SU-DHL-6 (cell line): ENCODE measurements around the gene PRKD1.

Source experiments
- H2AFZ ChIP-seq: fragments of 200-600 bp; sonication (generic); 2 replicates; pipeline ENCODE4 v1.6.1; 2014; ENCODE audit warnings: low read depth, mild to moderate bottlenecking, moderate library complexity, mixed read lengths, antibody characterized with exemption, low read length; ENCODE audit not compliant: severe bottlenecking
- H3F3A ChIP-seq: fragments of 200-600 bp; shearing (Covaris generic); 2 replicates; pipeline ENCODE4 v1.6.0; 2016; ENCODE audit warnings: antibody characterized with exemption, mild to moderate bottlenecking; ENCODE audit not compliant: insufficient read depth
- H3K27ac ChIP-seq: fragments of 200-600 bp; sonication (generic); 2 replicates; pipeline ENCODE4 v1.5.1; 2016; ENCODE audit warnings: low read depth, mild to moderate bottlenecking, low read length, moderate library complexity, mixed read lengths
- H3K27me3 ChIP-seq: fragments of 200-600 bp; sonication (generic), shearing (Covaris generic); 2 replicates; pipeline ENCODE4 v1.6.0; 2014; ENCODE audit warnings: mild to moderate bottlenecking, low read length
- H3K36me3 ChIP-seq: fragments of 200-600 bp; sonication (generic); 2 replicates; pipeline ENCODE4 v1.6.1; 2014; ENCODE audit warnings: mild to moderate bottlenecking, low read length, mixed read lengths
- H3K4me2 ChIP-seq: fragments of 300-600, 200-600 bp; shearing (Covaris generic), sonication (generic); 2 replicates; pipeline ENCODE4 v1.6.0; 2014; ENCODE audit warnings: low read length, low read depth, mild to moderate bottlenecking; ENCODE audit not compliant: poor library complexity, severe bottlenecking
- H3K4me3 ChIP-seq: fragments of 200-600 bp; sonication (generic); 2 replicates; pipeline ENCODE4 v1.5.1; 2014; ENCODE audit warnings: antibody characterized with exemption, low read length, mild to moderate bottlenecking, mixed read lengths; ENCODE audit not compliant: insufficient read depth, poor library complexity, severe bottlenecking
- H3K79me2 ChIP-seq: fragments of 200-600 bp; sonication (generic); 2 replicates; pipeline ENCODE4 v1.6.1; 2014; ENCODE audit warnings: mild to moderate bottlenecking, low read length, moderate library complexity; ENCODE audit not compliant: insufficient read depth
- H3K9ac ChIP-seq: fragments of 200-600 bp; sonication (generic); 2 replicates; pipeline ENCODE4 v1.7.0; 2014; ENCODE audit warnings: mild to moderate bottlenecking, low read length
- H3K9me2 ChIP-seq: fragments of 200-600 bp; sonication (generic); replicated peaks from 2 replicates; pipeline ENCODE4 v1.6.1; 2014; ENCODE audit warnings: low read length; ENCODE audit not compliant: insufficient read depth
- H3K9me3 ChIP-seq: fragments of 200-600 bp; sonication (generic); 2 replicates; pipeline ENCODE4 v1.6.1; 2014; ENCODE audit warnings: low read length, mixed read lengths; ENCODE audit not compliant: insufficient read depth
- H4K20me1 ChIP-seq: fragments of 200-600 bp; sonication (generic); 2 replicates; pipeline ENCODE4 v1.6.1; 2014; ENCODE audit warnings: low read depth, mild to moderate bottlenecking, antibody characterized with exemption, low read length, moderate library complexity, mixed read lengths
- CTCF ChIP-seq: fragments of 200-600 bp; sonication (generic); IDR thresholded peaks from one replicate; pipeline ENCODE4 v1.5.1; 2017; ENCODE audit warnings: antibody characterized with exemption, mild to moderate bottlenecking, low read length, moderate library complexity; ENCODE audit not compliant: insufficient read depth, poor library complexity, severe bottlenecking
- EZH2phosphoT487 ChIP-seq: fragments of 200-600 bp; sonication (generic), shearing (Covaris generic); conservative IDR thresholded peaks from 2 replicates; pipeline ENCODE4 v1.6.1; 2018; ENCODE audit warnings: mild to moderate bottlenecking, antibody characterized with exemption, low read length, moderate library complexity, mixed read lengths

The PRKD1 gene

GRCh38 chr14:29823816-29824215 is 103.8 kb downstream of the PRKD1 start:
- Histone ChIP-seq H2AFZ (no peak overlapping the region), H3K9ac (no peak overlapping the region), H3K27ac (no peak overlapping the region), H3K9me2 (no peaks in the 10 kb centered on the region), H3F3A (no peaks in the 10 kb centered on the region), H3K4me2 (no peak overlapping the region), H3K27me3 (no peaks in the 10 kb centered on the region), H3K36me3 (no peaks in the 10 kb centered on the region), H4K20me1 (no peaks in the 10 kb centered on the region), H3K79me2 (no peaks in the 10 kb centered on the region), H3K9me3 (no peaks in the 10 kb centered on the region), H3K4me3 (no peak overlapping the region)
- no peak for TF ChIP-seq CTCF
- TF ChIP-seq EZH2phosphoT487: no peak

- no peaks in the 10 kb centered on the region for H3K9me3 ChIP-seq
Measured at GRCh38 chr14:29822430-29822709, 105.3 kb downstream of the PRKD1 start.

GRCh38 chr14:29821661-29822429 is 105.8 kb downstream of the PRKD1 start:
- no peaks in the 10 kb centered on the region for H3K36me3 ChIP-seq
- no peaks in the 10 kb centered on the region for H3K27me3 ChIP-seq
- no peaks in the 10 kb centered on the region for H3K79me2 ChIP-seq
- no peak overlapping the region for H3K4me2 ChIP-seq
- H3K9ac ChIP-seq: no peak overlapping the region
- no peaks in the 10 kb centered on the region for H3K9me3 ChIP-seq
- H3F3A ChIP-seq: no peaks in the 10 kb centered on the region
- TF ChIP-seq EZH2phosphoT487 (no peak), CTCF (no peak)
- H3K27ac ChIP-seq: no peak overlapping the region
- H3K4me3 ChIP-seq: no peak overlapping the region
- H2AFZ ChIP-seq: no peak overlapping the region
- H3K9me2 ChIP-seq: no peaks in the 10 kb centered on the region
- no peaks in the 10 kb centered on the region for H4K20me1 ChIP-seq

More at GRCh38 chr14:29822430-29822709, 105.3 kb downstream of the PRKD1 start:
- H3K9ac ChIP-seq: no peak overlapping the region
- no peaks in the 10 kb centered on the region for H3K79me2 ChIP-seq
- no peaks in the 10 kb centered on the region for H3K27me3 ChIP-seq
- no peaks in the 10 kb centered on the region for H3K36me3 ChIP-seq
- no peak overlapping the region for H3K27ac ChIP-seq
- H3K4me2 ChIP-seq: no peak overlapping the region
- H3K4me3 ChIP-seq: no peak overlapping the region
- no peaks in the 10 kb centered on the region for H3K9me2 ChIP-seq
- TF ChIP-seq CTCF: no peak
- no peak for TF ChIP-seq EZH2phosphoT487
- H4K20me1 ChIP-seq: no peaks in the 10 kb centered on the region
- H2AFZ ChIP-seq: no peak overlapping the region
- H3F3A ChIP-seq: no peaks in the 10 kb centered on the region
